ENCODE data around the gene AHDC1. TPM values are rescaled to one million over a fixed set of nuclear protein-coding genes. Genes with fewer than 3 reads are reported as not detected.
A peak's percentile ranks its signal among the peaks of the same experiment; 100 is the strongest.

AHDC1 gene
- total RNA-seq, 1 experiment from 2014 or later = 49.0 TPM

DNA sequence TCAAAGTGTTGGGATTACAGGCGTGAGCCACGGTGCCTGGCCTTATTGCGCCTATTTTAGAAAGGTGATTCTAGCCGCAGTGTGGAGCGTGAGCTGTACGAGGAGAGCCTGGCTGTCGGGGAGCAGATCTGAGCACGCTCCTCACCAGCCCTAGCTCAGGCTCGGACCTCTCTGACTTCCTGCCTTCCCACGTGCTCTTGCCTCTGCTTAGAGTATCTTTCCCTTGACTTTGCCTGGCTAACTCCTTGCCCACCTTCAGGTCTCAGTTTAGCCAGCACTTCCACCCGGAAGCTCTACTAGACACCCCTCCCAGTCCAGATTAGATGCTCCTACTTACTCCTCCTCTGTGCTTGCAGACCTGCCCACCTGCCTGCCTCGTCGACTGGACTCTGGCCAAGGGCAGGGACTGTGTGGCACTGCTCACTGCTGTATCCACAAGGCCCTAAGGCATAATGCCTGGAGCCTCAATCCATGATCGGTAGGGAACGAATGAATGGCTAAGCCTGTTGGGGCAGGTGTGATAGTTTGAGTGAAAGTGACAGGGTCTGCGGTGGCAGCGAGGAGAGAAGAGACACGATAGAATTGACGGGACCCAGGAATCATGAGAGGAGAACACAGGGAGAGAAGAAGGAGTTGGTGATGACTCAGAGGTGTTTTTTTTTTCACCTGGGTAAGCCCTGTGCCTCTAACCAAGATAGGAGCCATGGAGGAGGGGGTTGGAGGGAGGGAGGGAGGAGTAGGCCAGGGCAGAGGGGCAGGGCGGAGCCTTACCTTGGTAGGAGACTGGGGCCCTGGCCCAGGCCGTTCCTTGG lies 85.8 kb downstream of the AHDC1 start:
- TF ChIP-seq ZNF396 (CRISPR knock-in tag; IDR thresholded peaks at IDR 0.05; ENCODE audit: borderline replicate concordance) (no peak), NR3C1 (CRISPR knock-in tag; conservative IDR thresholded peaks at IDR 0.05; ENCODE audit: low read depth) (no peak), GABPB1 (CRISPR knock-in tag; IDR thresholded peaks at IDR 0.05) (0 out of 2 replicates have a peak, but pooled peaks have one; percentile 23)
- TF ChIP-seq, protein P1, sequence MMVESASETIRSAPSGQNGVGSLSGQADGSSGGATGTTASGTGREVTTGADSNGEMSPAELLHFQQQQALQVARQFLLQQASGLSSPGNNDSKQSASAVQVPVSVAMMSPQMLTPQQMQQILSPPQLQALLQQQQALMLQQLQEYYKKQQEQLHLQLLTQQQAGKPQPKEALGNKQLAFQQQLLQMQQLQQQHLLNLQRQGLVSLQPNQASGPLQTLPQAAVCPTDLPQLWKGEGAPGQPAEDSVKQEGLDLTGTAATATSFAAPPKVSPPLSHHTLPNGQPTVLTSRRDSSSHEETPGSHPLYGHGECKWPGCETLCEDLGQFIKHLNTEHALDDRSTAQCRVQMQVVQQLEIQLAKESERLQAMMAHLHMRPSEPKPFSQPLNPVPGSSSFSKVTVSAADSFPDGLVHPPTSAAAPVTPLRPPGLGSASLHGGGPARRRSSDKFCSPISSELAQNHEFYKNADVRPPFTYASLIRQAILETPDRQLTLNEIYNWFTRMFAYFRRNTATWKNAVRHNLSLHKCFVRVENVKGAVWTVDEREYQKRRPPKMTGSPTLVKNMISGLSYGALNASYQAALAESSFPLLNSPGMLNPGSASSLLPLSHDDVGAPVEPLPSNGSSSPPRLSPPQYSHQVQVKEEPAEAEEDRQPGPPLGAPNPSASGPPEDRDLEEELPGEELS (CRISPR knock-in tag; IDR thresholded peaks at IDR 0.05) = 0 out of 2 replicates have a peak, but pooled peaks have one; percentile 41
- H3K27ac Mint-ChIP-seq = 0 out of 2 replicates have a peak overlapping the region, but pooled peaks have one; percentile 10
- CTCF ChIA-PET = interaction anchor here (0.8 to 2.5 kb wide), 6 partner anchors 15 to 89 kb away, joined by 3 to 9 read pairs (median 4); no protein-coding TSS in a partner anchor
- H3K4me3 Mint-ChIP-seq = no peak overlapping the region
- DNase-seq (ENCODE audit: low spot score) = no peak
- H3K4me1 Mint-ChIP-seq = peaks cover 47% of the 10 kb centered on the region
- no peaks in the 10 kb centered on the region for H3K36me3 Mint-ChIP-seq
- POLR2A ChIA-PET = no interaction called here
- 0 out of 2 replicates have a peak, but pooled peaks have one; percentile 21 for ATAC-seq
- no peaks in the 10 kb centered on the region for H3K27me3 Mint-ChIP-seq (ENCODE audit: low read depth)
- no peaks in the 10 kb centered on the region for H3K9me3 Mint-ChIP-seq

DNA sequence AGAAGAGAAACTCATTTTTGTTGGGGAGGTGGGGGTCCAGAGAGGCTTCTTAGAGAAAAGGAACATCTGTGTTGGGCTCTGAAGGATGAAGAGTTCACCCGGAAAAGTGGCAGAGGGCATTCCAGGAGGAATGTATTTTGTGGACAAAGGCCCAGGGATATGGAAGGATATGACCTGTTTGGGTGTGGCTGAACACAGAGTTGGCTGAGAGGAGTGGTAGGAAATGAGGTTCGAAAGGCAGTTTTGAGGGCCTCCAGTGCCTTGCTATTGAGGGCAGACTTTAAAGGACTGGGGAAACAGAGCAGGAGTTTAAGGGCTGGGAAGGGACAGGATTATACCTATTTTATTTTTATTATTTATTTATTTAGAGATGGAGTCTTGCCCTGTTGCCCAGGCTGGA lies 86.6 kb downstream of the AHDC1 start:
- DNase-seq (ENCODE audit: low spot score) (no peak), ATAC-seq (no peak)
- no peaks in the 10 kb centered on the region for H3K27me3 Mint-ChIP-seq (ENCODE audit: low read depth)
- ChIA-PET POLR2A (no interaction called here), CTCF (interaction anchor here (1.4 kb wide), 1 partner anchor 39 kb away, joined by 4 read pairs; no protein-coding TSS in a partner anchor)
- H3K4me3 Mint-ChIP-seq = no peak overlapping the region
- no peaks in the 10 kb centered on the region for H3K36me3 Mint-ChIP-seq
- no peak overlapping the region for H3K27ac Mint-ChIP-seq
- H3K9me3 Mint-ChIP-seq = no peaks in the 10 kb centered on the region
- TF ChIP-seq, protein P2, sequence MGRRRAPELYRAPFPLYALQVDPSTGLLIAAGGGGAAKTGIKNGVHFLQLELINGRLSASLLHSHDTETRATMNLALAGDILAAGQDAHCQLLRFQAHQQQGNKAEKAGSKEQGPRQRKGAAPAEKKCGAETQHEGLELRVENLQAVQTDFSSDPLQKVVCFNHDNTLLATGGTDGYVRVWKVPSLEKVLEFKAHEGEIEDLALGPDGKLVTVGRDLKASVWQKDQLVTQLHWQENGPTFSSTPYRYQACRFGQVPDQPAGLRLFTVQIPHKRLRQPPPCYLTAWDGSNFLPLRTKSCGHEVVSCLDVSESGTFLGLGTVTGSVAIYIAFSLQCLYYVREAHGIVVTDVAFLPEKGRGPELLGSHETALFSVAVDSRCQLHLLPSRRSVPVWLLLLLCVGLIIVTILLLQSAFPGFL (CRISPR knock-in tag; IDR thresholded peaks at IDR 0.05; ENCODE audit: borderline replicate concordance) = no peak
- TF ChIP-seq, protein P3, sequence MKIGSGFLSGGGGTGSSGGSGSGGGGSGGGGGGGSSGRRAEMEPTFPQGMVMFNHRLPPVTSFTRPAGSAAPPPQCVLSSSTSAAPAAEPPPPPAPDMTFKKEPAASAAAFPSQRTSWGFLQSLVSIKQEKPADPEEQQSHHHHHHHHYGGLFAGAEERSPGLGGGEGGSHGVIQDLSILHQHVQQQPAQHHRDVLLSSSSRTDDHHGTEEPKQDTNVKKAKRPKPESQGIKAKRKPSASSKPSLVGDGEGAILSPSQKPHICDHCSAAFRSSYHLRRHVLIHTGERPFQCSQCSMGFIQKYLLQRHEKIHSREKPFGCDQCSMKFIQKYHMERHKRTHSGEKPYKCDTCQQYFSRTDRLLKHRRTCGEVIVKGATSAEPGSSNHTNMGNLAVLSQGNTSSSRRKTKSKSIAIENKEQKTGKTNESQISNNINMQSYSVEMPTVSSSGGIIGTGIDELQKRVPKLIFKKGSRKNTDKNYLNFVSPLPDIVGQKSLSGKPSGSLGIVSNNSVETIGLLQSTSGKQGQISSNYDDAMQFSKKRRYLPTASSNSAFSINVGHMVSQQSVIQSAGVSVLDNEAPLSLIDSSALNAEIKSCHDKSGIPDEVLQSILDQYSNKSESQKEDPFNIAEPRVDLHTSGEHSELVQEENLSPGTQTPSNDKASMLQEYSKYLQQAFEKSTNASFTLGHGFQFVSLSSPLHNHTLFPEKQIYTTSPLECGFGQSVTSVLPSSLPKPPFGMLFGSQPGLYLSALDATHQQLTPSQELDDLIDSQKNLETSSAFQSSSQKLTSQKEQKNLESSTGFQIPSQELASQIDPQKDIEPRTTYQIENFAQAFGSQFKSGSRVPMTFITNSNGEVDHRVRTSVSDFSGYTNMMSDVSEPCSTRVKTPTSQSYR (CRISPR knock-in tag; IDR thresholded peaks at IDR 0.05) = no peak
- TF ChIP-seq HMGA2 (CRISPR knock-in tag; IDR thresholded peaks at IDR 0.05) (no peak), JUN (CRISPR knock-in tag; IDR thresholded peaks at IDR 0.05) (no peak), ZNF232 (CRISPR knock-in tag; IDR thresholded peaks at IDR 0.05) (no peak), ZNF423 (CRISPR knock-in tag; IDR thresholded peaks at IDR 0.05) (no peak), ZNF416 (CRISPR knock-in tag; IDR thresholded peaks at IDR 0.05) (no peak)
- TF ChIP-seq, protein P4, sequence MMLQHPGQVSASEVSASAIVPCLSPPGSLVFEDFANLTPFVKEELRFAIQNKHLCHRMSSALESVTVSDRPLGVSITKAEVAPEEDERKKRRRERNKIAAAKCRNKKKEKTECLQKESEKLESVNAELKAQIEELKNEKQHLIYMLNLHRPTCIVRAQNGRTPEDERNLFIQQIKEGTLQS (CRISPR knock-in tag; conservative IDR thresholded peaks at IDR 0.05) = no peak
- TF ChIP-seq, protein P5, sequence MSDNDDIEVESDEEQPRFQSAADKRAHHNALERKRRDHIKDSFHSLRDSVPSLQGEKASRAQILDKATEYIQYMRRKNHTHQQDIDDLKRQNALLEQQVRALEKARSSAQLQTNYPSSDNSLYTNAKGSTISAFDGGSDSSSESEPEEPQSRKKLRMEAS (CRISPR knock-in tag; IDR thresholded peaks at IDR 0.05) = no peak
- TF ChIP-seq, protein P6, sequence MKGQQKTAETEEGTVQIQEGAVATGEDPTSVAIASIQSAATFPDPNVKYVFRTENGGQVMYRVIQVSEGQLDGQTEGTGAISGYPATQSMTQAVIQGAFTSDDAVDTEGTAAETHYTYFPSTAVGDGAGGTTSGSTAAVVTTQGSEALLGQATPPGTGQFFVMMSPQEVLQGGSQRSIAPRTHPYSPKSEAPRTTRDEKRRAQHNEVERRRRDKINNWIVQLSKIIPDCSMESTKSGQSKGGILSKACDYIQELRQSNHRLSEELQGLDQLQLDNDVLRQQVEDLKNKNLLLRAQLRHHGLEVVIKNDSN (CRISPR knock-in tag; IDR thresholded peaks at IDR 0.05) = no peak
- TF ChIP-seq, protein P7, sequence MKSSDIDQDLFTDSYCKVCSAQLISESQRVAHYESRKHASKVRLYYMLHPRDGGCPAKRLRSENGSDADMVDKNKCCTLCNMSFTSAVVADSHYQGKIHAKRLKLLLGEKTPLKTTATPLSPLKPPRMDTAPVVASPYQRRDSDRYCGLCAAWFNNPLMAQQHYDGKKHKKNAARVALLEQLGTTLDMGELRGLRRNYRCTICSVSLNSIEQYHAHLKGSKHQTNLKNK (CRISPR knock-in tag; IDR thresholded peaks at IDR 0.05) = no peak
- H3K4me1 Mint-ChIP-seq = peaks cover 41% of the 10 kb centered on the region

All from WTC11 (cell line).